Measurements from ENCODE around the gene SETD4. TPM values are rescaled to one million over a fixed set of nuclear protein-coding genes. Genes with fewer than 3 reads are reported as not detected.

SETD4 gene
- total and polyA plus RNA-seq, 2 of the 13 experiments (the other 11 are each of a cell fraction or from before 2014, with no cell fraction given), result 7.1 to 14.4 TPM

- 0 out of 2 replicates have a peak, but pooled peaks have one; percentile 43 for TF ChIP-seq ZNF142 (CRISPR knock-in tag; IDR thresholded peaks at IDR 0.05)
- TF ChIP-seq ZNF790 (CRISPR knock-in tag; IDR thresholded peaks at IDR 0.05; ENCODE audit: borderline replicate concordance), result no peak
- no peak for TF ChIP-seq NFIB (CRISPR knock-in tag; IDR thresholded peaks at IDR 0.05; ENCODE audit: borderline replicate concordance)
- TF ChIP-seq ZNF619 (CRISPR knock-in tag; IDR thresholded peaks at IDR 0.05), result no peak
- no peak for TF ChIP-seq ATF7 (IDR thresholded peaks at IDR 0.05)
- TF ChIP-seq ATF7 (CRISPR knock-in tag; IDR thresholded peaks at IDR 0.05), result no peak
- TF ChIP-seq MAX (IDR thresholded peaks at IDR 0.05), result peak; percentile 83
- TF ChIP-seq NPAS2 (CRISPR knock-in tag; IDR thresholded peaks at IDR 0.05; ENCODE audit: borderline replicate concordance), result no peak
- no peak for TF ChIP-seq GFI1 (CRISPR knock-in tag; IDR thresholded peaks at IDR 0.05; ENCODE audit: borderline replicate concordance)
- no peak for TF ChIP-seq ZFP1 (CRISPR knock-in tag; IDR thresholded peaks at IDR 0.05)
- TF ChIP-seq MTF1 (CRISPR knock-in tag; IDR thresholded peaks at IDR 0.05), result no peak
- TF ChIP-seq POGZ (CRISPR knock-in tag; IDR thresholded peaks at IDR 0.05), result peak; percentile 77
- peak; percentile 62; the same call in 1 of the 2 replicates for TF ChIP-seq HOMEZ (CRISPR knock-in tag; IDR thresholded peaks at IDR 0.05; ENCODE audit: low read depth)
- TF ChIP-seq SAP130 (CRISPR knock-in tag; IDR thresholded peaks at IDR 0.05; ENCODE audit: low read depth), result peak; percentile 36; the same call in 1 of the 2 replicates
- TF ChIP-seq SP1 (IDR thresholded peaks at IDR 0.05), result no peak
- no peak for TF ChIP-seq SP1 (CRISPR knock-in tag; IDR thresholded peaks at IDR 0.05)
- TF ChIP-seq ZNF577 (CRISPR knock-in tag; IDR thresholded peaks at IDR 0.05; ENCODE audit: borderline replicate concordance, low read depth), result no peak
- TF ChIP-seq REPIN1 (CRISPR knock-in tag; IDR thresholded peaks at IDR 0.05; ENCODE audit: borderline replicate concordance, low read depth), result no peak
- no peak for TF ChIP-seq KLF13 (CRISPR knock-in tag; IDR thresholded peaks at IDR 0.05)
- no peak for TF ChIP-seq PAF1 (CRISPR knock-in tag; IDR thresholded peaks at IDR 0.05)
- 0 out of 2 replicates have a peak, but pooled peaks have one; percentile 52 for TF ChIP-seq ZSCAN20 (CRISPR knock-in tag; IDR thresholded peaks at IDR 0.05; ENCODE audit: borderline replicate concordance)
- no peak for TF ChIP-seq ZNF713 (CRISPR knock-in tag; IDR thresholded peaks at IDR 0.05)
- TF ChIP-seq BRF2 (CRISPR knock-in tag; IDR thresholded peaks at IDR 0.05), result 0 out of 2 replicates have a peak, but pooled peaks have one; percentile 17
Observed at GRCh38 chr21:36069713-36070583, 9.6 kb upstream of the SETD4 start, which contains the start of gene CBR1 (continued).

Data from HepG2 (cell line).